ENCODE results near the gene OR1F1. TPM values are rescaled to one million over a fixed set of nuclear protein-coding genes. Genes with fewer than 3 reads are reported as not detected.

The OR1F1 gene
- total and polyA plus RNA-seq, 9 of the 15 experiments (the other 6 are each of a cell fraction or from before 2014, with no cell fraction given), result 0.15 to 0.61 (median 0.35) TPM; not detected in 3

DNA sequence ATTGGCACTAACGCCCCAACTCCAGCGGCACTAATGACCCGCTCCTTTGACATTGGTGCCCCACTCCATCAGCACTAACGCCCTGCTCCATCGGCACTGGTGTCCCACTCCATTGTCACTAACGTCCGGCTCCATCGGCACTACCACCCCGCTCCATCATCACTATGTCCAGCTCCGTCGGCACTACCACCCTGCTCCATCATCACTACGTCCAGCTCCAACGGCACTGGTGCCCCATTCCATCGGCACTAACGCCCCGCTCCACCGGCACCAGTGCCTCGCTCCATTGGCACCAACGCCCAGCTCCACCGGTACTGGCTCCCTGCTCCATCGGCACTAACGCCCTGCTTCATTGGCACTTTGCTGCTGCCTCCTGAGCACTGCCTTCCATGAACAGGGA, 45.7 kb upstream of the OR1F1 start:
- Histone ChIP-seq H3K4me2 (ENCODE audit: insufficient read depth, low read length) (no peak overlapping the region), H3K4me3 (no peak overlapping the region), H4K20me1 (replicated peaks; ENCODE audit: control insufficient read depth, insufficient read depth, low read length) (no peaks in the 10 kb centered on the region), H3K4me1 (replicated peaks in 1 of 2; ENCODE audit: control insufficient read depth in 2 of 2, insufficient read depth in 2 of 2, low read length in 2 of 2) (peaks cover 0 to 55% of the 10 kb centered on the region in 2 experiments; a peak in 2 of 5 replicates), H3K79me2 (ENCODE audit: control insufficient read depth, insufficient read depth, low read length) (no peaks in the 10 kb centered on the region), H3K9ac (ENCODE audit: insufficient read depth in 1 of 2, low read depth in 2 of 2, low read length in 2 of 2) (no peak overlapping the region), H2AFZ (ENCODE audit: low read depth, low read length) (no peak overlapping the region), H3K9me3 (replicated peaks; ENCODE audit: control insufficient read depth, insufficient read depth, low read depth, low read length) (no peaks in the 10 kb centered on the region), H3K9me1 (ENCODE audit: control insufficient read depth, insufficient read depth, low read length) (no peaks in the 10 kb centered on the region), H3K27me3 (ENCODE audit: control insufficient read depth in 2 of 2, insufficient read depth in 2 of 2, low read length in 2 of 2) (no peaks in the 10 kb centered on the region), H3K27ac (ENCODE audit: extremely low read depth, low read depth, low read length) (no peak overlapping the region), H3K36me3 (ENCODE audit: control insufficient read depth, insufficient read depth, low read length) (peaks cover 20% of the 10 kb centered on the region; the same call in 1 of the 3 replicates)
- POLR2A ChIA-PET, result no interaction called here
- no TSS peak for BruUV-seq (replicated peaks)
- FAIRE-seq (no peak), ATAC-seq (no peak), DNase-seq (ENCODE audit: extremely low read depth in 1 of 4, low spot score in 3 of 4) (no peak)
- TF ChIP-seq RBFOX2 (IDR thresholded peaks at IDR 0.05; ENCODE audit: low read depth, low read length) (peak; percentile 36; the same call in 1 of the 2 replicates), YBX1 (IDR thresholded peaks at IDR 0.05) (no peak), ZNF197 (CRISPR knock-in tag; IDR thresholded peaks at IDR 0.05; ENCODE audit: low read depth) (no peak), POLR2G (IDR thresholded peaks at IDR 0.05; ENCODE audit: low read depth, low read length) (0 out of 2 replicates have a peak, but pooled peaks have one; percentile 4)
- CTCF ChIA-PET (ENCODE audit: low intra/inter-chr PET ratio), result no interaction called here
- intact Hi-C loops (cut with micrococcal nuclease) (no loop called here), in situ Hi-C loops (cut with MboI) (no loop called here)
- 93% methylated on average over 17 of the region's 22 CpGs for WGBS (ENCODE audit: insufficient coverage, low coverage, missing lambda C conversion rate)

DNA sequence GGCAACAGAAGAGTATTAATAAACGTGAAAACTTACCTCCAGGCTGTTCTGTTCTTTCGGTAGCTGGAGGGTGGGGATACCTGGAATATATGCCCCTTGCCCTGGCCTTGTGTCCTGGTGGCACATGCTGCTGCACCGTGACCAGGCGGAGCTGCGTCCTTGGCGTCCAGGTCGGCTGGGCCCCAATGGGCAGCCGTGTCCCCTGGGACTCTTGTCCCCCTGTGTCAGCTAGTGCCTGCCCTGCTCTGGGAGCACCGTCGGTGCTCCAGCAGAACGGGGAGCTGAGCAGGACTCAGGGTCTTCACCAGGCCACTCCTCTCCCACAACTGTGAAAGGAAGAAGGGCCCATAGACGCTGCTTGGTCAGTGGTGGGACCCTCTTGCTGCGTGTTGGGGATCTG, 45.2 kb upstream of the OR1F1 start:
- Histone ChIP-seq H3K4me2 (ENCODE audit: insufficient read depth, low read length) (no peak overlapping the region), H2AFZ (ENCODE audit: low read depth, low read length) (no peak overlapping the region), H3K4me1 (replicated peaks in 1 of 2; ENCODE audit: control insufficient read depth in 2 of 2, insufficient read depth in 2 of 2, low read length in 2 of 2) (peaks cover 0 to 54% of the 10 kb centered on the region in 2 experiments; a peak in 2 of 5 replicates), H3K79me2 (ENCODE audit: control insufficient read depth, insufficient read depth, low read length) (no peaks in the 10 kb centered on the region), H3K9me1 (ENCODE audit: control insufficient read depth, insufficient read depth, low read length) (no peaks in the 10 kb centered on the region), H3K36me3 (ENCODE audit: control insufficient read depth, insufficient read depth, low read length) (peaks cover 19% of the 10 kb centered on the region; the same call in 1 of the 3 replicates), H3K27me3 (ENCODE audit: control insufficient read depth in 2 of 2, insufficient read depth in 2 of 2, low read length in 2 of 2) (no peaks in the 10 kb centered on the region), H3K4me3 (no peak overlapping the region), H4K20me1 (replicated peaks; ENCODE audit: control insufficient read depth, insufficient read depth, low read length) (no peaks in the 10 kb centered on the region), H3K9me3 (replicated peaks; ENCODE audit: control insufficient read depth, insufficient read depth, low read depth, low read length) (no peaks in the 10 kb centered on the region), H3K9ac (ENCODE audit: insufficient read depth in 1 of 2, low read depth in 2 of 2, low read length in 2 of 2) (no peak overlapping the region; a peak in 1 of 4 replicates), H3K27ac (ENCODE audit: extremely low read depth, low read depth, low read length) (no peak overlapping the region)
- DNase-seq (ENCODE audit: extremely low read depth in 1 of 4, low spot score in 3 of 4) (no peak), FAIRE-seq (no peak), ATAC-seq (no peak)
- TF ChIP-seq RBFOX2 (IDR thresholded peaks at IDR 0.05; ENCODE audit: low read depth, low read length), result 0 out of 2 replicates have a peak, but pooled peaks have one; percentile 13
- TF ChIP-seq, protein P1, sequence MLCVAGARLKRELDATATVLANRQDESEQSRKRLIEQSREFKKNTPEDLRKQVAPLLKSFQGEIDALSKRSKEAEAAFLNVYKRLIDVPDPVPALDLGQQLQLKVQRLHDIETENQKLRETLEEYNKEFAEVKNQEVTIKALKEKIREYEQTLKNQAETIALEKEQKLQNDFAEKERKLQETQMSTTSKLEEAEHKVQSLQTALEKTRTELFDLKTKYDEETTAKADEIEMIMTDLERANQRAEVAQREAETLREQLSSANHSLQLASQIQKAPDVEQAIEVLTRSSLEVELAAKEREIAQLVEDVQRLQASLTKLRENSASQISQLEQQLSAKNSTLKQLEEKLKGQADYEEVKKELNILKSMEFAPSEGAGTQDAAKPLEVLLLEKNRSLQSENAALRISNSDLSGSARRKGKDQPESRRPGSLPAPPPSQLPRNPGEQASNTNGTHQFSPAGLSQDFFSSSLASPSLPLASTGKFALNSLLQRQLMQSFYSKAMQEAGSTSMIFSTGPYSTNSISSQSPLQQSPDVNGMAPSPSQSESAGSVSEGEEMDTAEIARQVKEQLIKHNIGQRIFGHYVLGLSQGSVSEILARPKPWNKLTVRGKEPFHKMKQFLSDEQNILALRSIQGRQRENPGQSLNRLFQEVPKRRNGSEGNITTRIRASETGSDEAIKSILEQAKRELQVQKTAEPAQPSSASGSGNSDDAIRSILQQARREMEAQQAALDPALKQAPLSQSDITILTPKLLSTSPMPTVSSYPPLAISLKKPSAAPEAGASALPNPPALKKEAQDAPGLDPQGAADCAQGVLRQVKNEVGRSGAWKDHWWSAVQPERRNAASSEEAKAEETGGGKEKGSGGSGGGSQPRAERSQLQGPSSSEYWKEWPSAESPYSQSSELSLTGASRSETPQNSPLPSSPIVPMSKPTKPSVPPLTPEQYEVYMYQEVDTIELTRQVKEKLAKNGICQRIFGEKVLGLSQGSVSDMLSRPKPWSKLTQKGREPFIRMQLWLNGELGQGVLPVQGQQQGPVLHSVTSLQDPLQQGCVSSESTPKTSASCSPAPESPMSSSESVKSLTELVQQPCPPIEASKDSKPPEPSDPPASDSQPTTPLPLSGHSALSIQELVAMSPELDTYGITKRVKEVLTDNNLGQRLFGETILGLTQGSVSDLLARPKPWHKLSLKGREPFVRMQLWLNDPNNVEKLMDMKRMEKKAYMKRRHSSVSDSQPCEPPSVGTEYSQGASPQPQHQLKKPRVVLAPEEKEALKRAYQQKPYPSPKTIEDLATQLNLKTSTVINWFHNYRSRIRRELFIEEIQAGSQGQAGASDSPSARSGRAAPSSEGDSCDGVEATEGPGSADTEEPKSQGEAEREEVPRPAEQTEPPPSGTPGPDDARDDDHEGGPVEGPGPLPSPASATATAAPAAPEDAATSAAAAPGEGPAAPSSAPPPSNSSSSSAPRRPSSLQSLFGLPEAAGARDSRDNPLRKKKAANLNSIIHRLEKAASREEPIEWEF (CRISPR knock-in tag; IDR thresholded peaks at IDR 0.05), result no peak
- no peak for TF ChIP-seq KHSRP (IDR thresholded peaks at IDR 0.05)
- no peak for TF ChIP-seq NUFIP1 (IDR thresholded peaks at IDR 0.05; ENCODE audit: partially characterized antibody)
- 81% methylated on average over 12 of the region's 13 CpGs for WGBS (ENCODE audit: insufficient coverage, low coverage, missing lambda C conversion rate)
- POLR2A ChIA-PET, result interaction anchor here (2.5 kb wide), 1 partner anchor 8 kb away, joined by 14 read pairs; the partner anchor contains the start of gene ZNF213
- intact Hi-C loops (cut with micrococcal nuclease), result no loop called here
- CTCF ChIA-PET (ENCODE audit: low intra/inter-chr PET ratio), result no interaction called here
- no TSS peak for BruUV-seq (replicated peaks)
- in situ Hi-C loops (cut with MboI), result no loop called here
